Right lobe of liver (tissue), 4 donors: Measurements from ENCODE around the gene RHBDF1.

ENCODE experiments used
- POLR2A ChIP-seq: fragments of 450-650 bp; IDR thresholded peaks from one replicate; pipeline ENCODE4 v1.6.1; 2017; ENCODE audit warnings: antibody characterized with exemption, mild to moderate bottlenecking
- TF ChIP-seq, protein P1 (sequence below), 4 donors: fragments of 200-600 bp in 3 of 4; fragments of 450-650 bp in 1 of 4; IDR thresholded peaks; one replicate each; pipeline versions ENCODE4 v1.5.1 to v1.8.0; 2016 to 2022; ENCODE audit warnings: antibody characterized with exemption in 4 of 4, mild to moderate bottlenecking in 2 of 4
- donor health status: DM: no; HTN: no; CAD: no.
- donor health status: DM: no; HTN: no; CAD: no.
- donor health status: DM: no; HTN: yes; CAD: no.

DNA sequence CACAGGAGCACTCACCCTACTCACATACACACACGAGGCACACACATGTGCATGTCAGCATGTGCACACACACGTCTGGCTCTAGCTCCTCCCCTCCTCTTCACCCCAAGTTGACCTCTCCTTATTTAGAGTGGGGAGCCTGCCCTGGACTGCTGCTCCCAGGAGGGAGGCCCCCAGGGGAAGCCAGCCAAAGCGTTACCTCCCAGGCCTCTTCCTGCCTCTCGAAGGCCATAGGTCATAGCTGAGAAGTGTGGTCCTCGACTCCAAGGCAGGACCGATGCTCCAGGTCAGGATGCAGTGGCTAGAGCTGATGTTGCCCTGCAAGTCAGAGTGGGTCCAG, 37.8 kb downstream of the RHBDF1 start:
- TF ChIP-seq, protein P1, sequence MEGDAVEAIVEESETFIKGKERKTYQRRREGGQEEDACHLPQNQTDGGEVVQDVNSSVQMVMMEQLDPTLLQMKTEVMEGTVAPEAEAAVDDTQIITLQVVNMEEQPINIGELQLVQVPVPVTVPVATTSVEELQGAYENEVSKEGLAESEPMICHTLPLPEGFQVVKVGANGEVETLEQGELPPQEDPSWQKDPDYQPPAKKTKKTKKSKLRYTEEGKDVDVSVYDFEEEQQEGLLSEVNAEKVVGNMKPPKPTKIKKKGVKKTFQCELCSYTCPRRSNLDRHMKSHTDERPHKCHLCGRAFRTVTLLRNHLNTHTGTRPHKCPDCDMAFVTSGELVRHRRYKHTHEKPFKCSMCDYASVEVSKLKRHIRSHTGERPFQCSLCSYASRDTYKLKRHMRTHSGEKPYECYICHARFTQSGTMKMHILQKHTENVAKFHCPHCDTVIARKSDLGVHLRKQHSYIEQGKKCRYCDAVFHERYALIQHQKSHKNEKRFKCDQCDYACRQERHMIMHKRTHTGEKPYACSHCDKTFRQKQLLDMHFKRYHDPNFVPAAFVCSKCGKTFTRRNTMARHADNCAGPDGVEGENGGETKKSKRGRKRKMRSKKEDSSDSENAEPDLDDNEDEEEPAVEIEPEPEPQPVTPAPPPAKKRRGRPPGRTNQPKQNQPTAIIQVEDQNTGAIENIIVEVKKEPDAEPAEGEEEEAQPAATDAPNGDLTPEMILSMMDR (IDR thresholded peaks at IDR 0.05) = no peak
- TF ChIP-seq POLR2A = no peak
